Nephron progenitor cell (in vitro differentiated cells): ENCODE data around the gene MYL9.

Experiments used
- DNase-seq: peaks from one replicate; pipeline ENCODE4 v3.0.0; 2021
- H3K27ac Mint-ChIP-seq: 2 replicates; pipeline ENCODE4 v1.8.0; 2021; ENCODE audit warnings: mild to moderate bottlenecking, moderate library complexity, mixed read lengths
- H3K27me3 Mint-ChIP-seq: 2 replicates; pipeline ENCODE4 v1.8.0; 2021; ENCODE audit warnings: mild to moderate bottlenecking, low read depth, mixed read lengths; ENCODE audit not compliant: poor library complexity
- H3K36me3 Mint-ChIP-seq: 2 replicates; pipeline ENCODE4 v1.8.0; 2021; ENCODE audit warnings: low read depth, mixed read lengths
- H3K4me1 Mint-ChIP-seq: 2 replicates; pipeline ENCODE4 v1.8.0; 2021; ENCODE audit warnings: mixed read lengths
- H3K4me3 Mint-ChIP-seq: 2 replicates; pipeline ENCODE4 v1.8.0; 2021; ENCODE audit warnings: mild to moderate bottlenecking, moderate library complexity, mixed read lengths
- H3K9me3 Mint-ChIP-seq: 2 replicates; pipeline ENCODE4 v1.8.0; 2021; ENCODE audit warnings: mild to moderate bottlenecking, moderate library complexity, mixed read lengths
- CTCF ChIP-seq: fragments of 200-600 bp; sonication (generic); IDR thresholded peaks from 2 replicates; pipeline ENCODE4 v1.5.0; 2021; ENCODE audit warnings: antibody characterized with exemption

MYL9 gene

GRCh38 chr20:36528875-36529417, 12.4 kb upstream of the MYL9 start:
- Mint-ChIP-seq H3K4me3 (no peak overlapping the region), H3K9me3 (no peaks in the 10 kb centered on the region), H3K36me3 (peaks cover 40% of the 10 kb centered on the region), H3K27ac (peak overlapping the region; percentile 64), H3K27me3 (peaks cover 4% of the 10 kb centered on the region), H3K4me1 (peaks cover 14% of the 10 kb centered on the region)
- DNase-seq, result no peak
- no peak for TF ChIP-seq CTCF

- H3K27me3 Mint-ChIP-seq, result peaks cover 7% of the 10 kb centered on the region
- DNase-seq, result no peak
- no peaks in the 10 kb centered on the region for H3K9me3 Mint-ChIP-seq
These were observed 8.9 kb upstream of the MYL9 start for GRCh38 chr20:36532388-36532787.

GRCh38 chr20:36532822-36533221, 8.5 kb upstream of the MYL9 start:
- Mint-ChIP-seq H3K4me1 (no peaks in the 10 kb centered on the region), H3K27ac (no peak overlapping the region), H3K36me3 (peaks cover 15% of the 10 kb centered on the region), H3K9me3 (no peaks in the 10 kb centered on the region), H3K27me3 (peaks cover 7% of the 10 kb centered on the region), H3K4me3 (no peak overlapping the region)
- no peak for TF ChIP-seq CTCF
- DNase-seq, result no peak

More at GRCh38 chr20:36532388-36532787, 8.9 kb upstream of the MYL9 start:
- H3K4me3 Mint-ChIP-seq, result no peak overlapping the region
- no peak for TF ChIP-seq CTCF
- no peak overlapping the region for H3K27ac Mint-ChIP-seq
- peaks cover 2% of the 10 kb centered on the region for H3K4me1 Mint-ChIP-seq
- peaks cover 19% of the 10 kb centered on the region for H3K36me3 Mint-ChIP-seq

- peaks cover 31% of the 10 kb centered on the region for H3K4me1 Mint-ChIP-seq
- H3K4me3 Mint-ChIP-seq, result no peak overlapping the region
- no peaks in the 10 kb centered on the region for H3K36me3 Mint-ChIP-seq
- H3K27me3 Mint-ChIP-seq, result peaks cover 10% of the 10 kb centered on the region
- no peak overlapping the region for H3K27ac Mint-ChIP-seq
- no peaks in the 10 kb centered on the region for H3K9me3 Mint-ChIP-seq
- TF ChIP-seq CTCF, result no peak
- DNase-seq, result no peak
These were observed 3.1 kb upstream of the MYL9 start for GRCh38 chr20:36538026-36538722.

GRCh38 chr20:36540551-36541211, 638 bp upstream of the MYL9 start:
- Mint-ChIP-seq H3K4me3 (peak overlapping the region; percentile 77), H3K4me1 (peaks cover 49% of the 10 kb centered on the region), H3K27ac (no peak overlapping the region), H3K27me3 (peaks cover 3% of the 10 kb centered on the region), H3K9me3 (no peaks in the 10 kb centered on the region), H3K36me3 (peaks cover 15% of the 10 kb centered on the region)
- TF ChIP-seq CTCF, result no peak
- DNase-seq, result peak; percentile 35
